SJSA1 (cell line): ENCODE results near the gene FGD2. TPM values are rescaled to one million over a fixed set of nuclear protein-coding genes. Genes with fewer than 3 reads are reported as not detected.

ENCODE experiments used
- DNase-seq, 2 experiments: peaks; one replicate each; pipeline ENCODE4 v3.0.0-alpha.2; 2015 to 2020; ENCODE audit warnings: low spot score in 2 of 2, low read depth in 1 of 2
- H3K27ac ChIP-seq: fragments of 250-450 bp; sonication (Bioruptor Pico); 2 replicates; pipeline ENCODE4 v1.5.1; 2020; ENCODE audit warnings: mild to moderate bottlenecking, moderate library complexity
- H3K27me3 ChIP-seq: fragments of 250-450 bp; sonication (Bioruptor Pico); replicated peaks from 2 replicates; pipeline ENCODE4 v1.5.1; 2020; ENCODE audit warnings: mild to moderate bottlenecking, moderate library complexity
- H3K36me3 ChIP-seq: fragments of 250-450 bp; sonication (Bioruptor Pico); 2 replicates; pipeline ENCODE4 v1.5.1; 2020; ENCODE audit warnings: mild to moderate bottlenecking
- H3K4me1 ChIP-seq: fragments of 250-450 bp; sonication (Bioruptor Pico); replicated peaks from 2 replicates; pipeline ENCODE4 v1.6.1; 2021; ENCODE audit warnings: mild to moderate bottlenecking
- H3K4me3 ChIP-seq: fragments of 250-450 bp; sonication (Bioruptor Pico); 2 replicates; pipeline ENCODE4 v1.5.1; 2020; ENCODE audit warnings: mild to moderate bottlenecking
- H3K9me3 ChIP-seq: fragments of 250-450 bp; sonication (Bioruptor Pico); replicated peaks from 2 replicates; pipeline ENCODE4 v1.5.1; 2020; ENCODE audit warnings: mild to moderate bottlenecking
- total RNA-seq: library from RNA; depleted of rRNA; stranded (reverse); fragments of >200 nt; shearing (Covaris generic); gene quantifications from 2 replicates; pipeline ENCODE4 v1.2.3, GENCODE V29; 2014

Gene FGD2
- total RNA-seq, 1 experiment from 2014 or later = not detected

GRCh38 chr6:37013516-37014491, 8.3 kb downstream of the FGD2 start:
- Histone ChIP-seq H3K27ac (no peak overlapping the region), H3K4me1 (peaks cover 6% of the 10 kb centered on the region), H3K9me3 (no peaks in the 10 kb centered on the region), H3K36me3 (no peaks in the 10 kb centered on the region), H3K27me3 (no peaks in the 10 kb centered on the region), H3K4me3 (no peak overlapping the region)
- DNase-seq = no peak

GRCh38 chr6:37014667-37015066, 9.2 kb downstream of the FGD2 start:
- H3K27me3 ChIP-seq = no peaks in the 10 kb centered on the region
- no peak for DNase-seq
- H3K27ac ChIP-seq = no peak overlapping the region
- H3K9me3 ChIP-seq = no peaks in the 10 kb centered on the region
- H3K4me3 ChIP-seq = no peak overlapping the region
- H3K4me1 ChIP-seq = peaks cover 6% of the 10 kb centered on the region
- H3K36me3 ChIP-seq = no peaks in the 10 kb centered on the region

GRCh38 chr6:37015532-37015931, 10.1 kb downstream of the FGD2 start:
- Histone ChIP-seq H3K4me3 (no peak overlapping the region), H3K36me3 (no peaks in the 10 kb centered on the region), H3K27me3 (no peaks in the 10 kb centered on the region), H3K9me3 (no peaks in the 10 kb centered on the region), H3K4me1 (peaks cover 6% of the 10 kb centered on the region), H3K27ac (no peak overlapping the region)
- DNase-seq = no peak

- peaks cover 6% of the 10 kb centered on the region for H3K4me1 ChIP-seq
- no peaks in the 10 kb centered on the region for H3K36me3 ChIP-seq
- no peaks in the 10 kb centered on the region for H3K9me3 ChIP-seq
- H3K4me3 ChIP-seq = no peak overlapping the region
- no peaks in the 10 kb centered on the region for H3K27me3 ChIP-seq
- H3K27ac ChIP-seq = no peak overlapping the region
- DNase-seq = no peak
Measured at GRCh38 chr6:37016995-37017394, 11.5 kb downstream of the FGD2 start.

- no peak for DNase-seq
Measured at GRCh38 chr6:37017606-37018197, 12.2 kb downstream of the FGD2 start.

GRCh38 chr6:37018198-37019064, 13.0 kb downstream of the FGD2 start:
- Histone ChIP-seq H3K9me3 (no peaks in the 10 kb centered on the region), H3K4me1 (peaks cover 6% of the 10 kb centered on the region), H3K36me3 (no peaks in the 10 kb centered on the region), H3K4me3 (no peak overlapping the region), H3K27me3 (no peaks in the 10 kb centered on the region), H3K27ac (no peak overlapping the region)
- DNase-seq = peak; percentile 77 to 91

More at GRCh38 chr6:37017606-37018197, 12.2 kb downstream of the FGD2 start:
- H3K9me3 ChIP-seq = no peaks in the 10 kb centered on the region
- H3K36me3 ChIP-seq = no peaks in the 10 kb centered on the region
- H3K27ac ChIP-seq = no peak overlapping the region
- H3K4me3 ChIP-seq = no peak overlapping the region
- H3K27me3 ChIP-seq = no peaks in the 10 kb centered on the region
- H3K4me1 ChIP-seq = peaks cover 6% of the 10 kb centered on the region

GRCh38 chr6:37019065-37019450, 13.6 kb downstream of the FGD2 start:
- no peak overlapping the region for H3K4me3 ChIP-seq
- H3K27me3 ChIP-seq = no peaks in the 10 kb centered on the region
- no peaks in the 10 kb centered on the region for H3K9me3 ChIP-seq
- DNase-seq = no peak
- H3K4me1 ChIP-seq = peaks cover 6% of the 10 kb centered on the region
- no peaks in the 10 kb centered on the region for H3K36me3 ChIP-seq
- H3K27ac ChIP-seq = no peak overlapping the region

- no peaks in the 10 kb centered on the region for H3K36me3 ChIP-seq
- no peaks in the 10 kb centered on the region for H3K27me3 ChIP-seq
- H3K4me1 ChIP-seq = peaks cover 13% of the 10 kb centered on the region
- no peak for DNase-seq
- H3K9me3 ChIP-seq = no peaks in the 10 kb centered on the region
- H3K4me3 ChIP-seq = no peak overlapping the region
- no peak overlapping the region for H3K27ac ChIP-seq
Measured at GRCh38 chr6:37020381-37020780, 14.9 kb downstream of the FGD2 start.

- Histone ChIP-seq H3K36me3 (no peaks in the 10 kb centered on the region), H3K27me3 (no peaks in the 10 kb centered on the region), H3K4me1 (peaks cover 13% of the 10 kb centered on the region), H3K4me3 (no peak overlapping the region), H3K27ac (no peak overlapping the region), H3K9me3 (no peaks in the 10 kb centered on the region)
- DNase-seq = no peak
Measured at GRCh38 chr6:37020812-37021211, 15.4 kb downstream of the FGD2 start.

GRCh38 chr6:37021356-37022129, 16.1 kb downstream of the FGD2 start:
- no peaks in the 10 kb centered on the region for H3K9me3 ChIP-seq
- H3K4me3 ChIP-seq = no peak overlapping the region
- DNase-seq = peak in 1 of 2 experiments; percentile 45
- no peaks in the 10 kb centered on the region for H3K36me3 ChIP-seq
- H3K27me3 ChIP-seq = no peaks in the 10 kb centered on the region
- H3K4me1 ChIP-seq = peaks cover 13% of the 10 kb centered on the region
- no peak overlapping the region for H3K27ac ChIP-seq

GRCh38 chr6:37022135-37022863, 16.8 kb downstream of the FGD2 start:
- H3K36me3 ChIP-seq = no peaks in the 10 kb centered on the region

GRCh38 chr6:37024656-37025337, 19.3 kb downstream of the FGD2 start:
- H3K9me3 ChIP-seq = no peaks in the 10 kb centered on the region
- H3K27ac ChIP-seq = peak overlapping the region; percentile 21
- H3K27me3 ChIP-seq = no peaks in the 10 kb centered on the region
- peak; percentile 48 to 79 for DNase-seq
- H3K36me3 ChIP-seq = no peaks in the 10 kb centered on the region
- peaks cover 7% of the 10 kb centered on the region for H3K4me1 ChIP-seq
- H3K4me3 ChIP-seq = no peak overlapping the region

More at GRCh38 chr6:37022135-37022863, 16.8 kb downstream of the FGD2 start:
- H3K4me3 ChIP-seq = no peak overlapping the region
- no peaks in the 10 kb centered on the region for H3K9me3 ChIP-seq
- peaks cover 13% of the 10 kb centered on the region for H3K4me1 ChIP-seq
- no peak for DNase-seq
- no peaks in the 10 kb centered on the region for H3K27me3 ChIP-seq
- no peak overlapping the region for H3K27ac ChIP-seq
